ENCODE measurements around the gene LRCOL1. TPM values are rescaled to one million over a fixed set of nuclear protein-coding genes. Genes with fewer than 3 reads are reported as not detected.

Gene LRCOL1
- total RNA-seq, 1 donor from 2014 or later = not detected

DNA sequence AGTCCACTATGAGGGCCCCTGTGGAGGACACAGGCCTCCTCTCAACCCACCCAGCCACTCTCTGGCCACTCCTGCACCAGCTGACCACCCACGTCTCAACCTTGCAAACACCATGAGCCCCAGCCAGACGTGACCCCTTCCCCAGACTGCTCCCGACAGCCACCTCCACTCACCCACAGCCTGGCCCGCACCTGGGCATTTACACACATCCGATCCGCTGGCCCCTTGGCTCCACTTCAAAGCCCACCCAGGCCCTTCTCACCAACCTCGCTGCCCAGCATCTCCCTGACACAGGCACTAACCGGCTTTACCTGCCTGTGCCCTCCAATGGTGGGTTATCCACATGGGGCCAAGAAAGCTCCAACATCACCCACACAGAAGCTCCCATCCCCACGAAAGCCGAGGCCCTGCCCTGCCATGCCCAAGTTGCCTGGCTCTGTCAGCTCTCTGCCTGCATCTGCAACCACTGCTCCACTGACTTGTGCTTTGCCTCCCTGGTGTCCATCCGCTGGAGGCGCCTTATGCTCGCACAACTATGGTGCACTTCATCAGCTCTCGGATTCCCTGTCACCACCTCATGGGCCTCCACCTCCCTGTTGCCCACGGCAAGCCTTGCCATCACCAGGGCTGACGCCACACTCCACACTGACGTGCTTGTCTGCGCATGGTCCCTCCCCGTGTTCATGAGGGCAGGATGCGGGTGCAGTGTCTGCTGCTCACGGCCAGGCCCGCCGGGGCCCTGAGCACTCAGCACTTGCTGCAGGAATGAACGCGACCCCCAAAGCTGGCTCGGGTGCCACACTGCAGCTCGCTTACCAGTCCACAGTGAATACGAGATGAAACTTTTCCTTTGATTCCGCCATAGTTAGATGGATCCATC lies 24.9 kb upstream of the LRCOL1 start:
- H3K27me3 ChIP-seq = no peaks in the 10 kb centered on the region
- H3K27ac ChIP-seq = no peak overlapping the region
- no peaks in the 10 kb centered on the region for H3K4me1 ChIP-seq
- DNase-seq (ENCODE audit: extremely low spot score in 2 of 2) = no peak
- peaks cover 0 to 65% of the 10 kb centered on the region in 2 donors for H3K36me3 ChIP-seq
- H3K4me3 ChIP-seq = no peak overlapping the region
- intact Hi-C loops (cut with DNase I) = no loop called here
- TF ChIP-seq POLR2AphosphoS5 (IDR thresholded peaks at IDR 0.05; ENCODE audit: insufficient read depth in 1 of 2, low read depth in 1 of 2) = no peak
- TF ChIP-seq, protein P1, sequence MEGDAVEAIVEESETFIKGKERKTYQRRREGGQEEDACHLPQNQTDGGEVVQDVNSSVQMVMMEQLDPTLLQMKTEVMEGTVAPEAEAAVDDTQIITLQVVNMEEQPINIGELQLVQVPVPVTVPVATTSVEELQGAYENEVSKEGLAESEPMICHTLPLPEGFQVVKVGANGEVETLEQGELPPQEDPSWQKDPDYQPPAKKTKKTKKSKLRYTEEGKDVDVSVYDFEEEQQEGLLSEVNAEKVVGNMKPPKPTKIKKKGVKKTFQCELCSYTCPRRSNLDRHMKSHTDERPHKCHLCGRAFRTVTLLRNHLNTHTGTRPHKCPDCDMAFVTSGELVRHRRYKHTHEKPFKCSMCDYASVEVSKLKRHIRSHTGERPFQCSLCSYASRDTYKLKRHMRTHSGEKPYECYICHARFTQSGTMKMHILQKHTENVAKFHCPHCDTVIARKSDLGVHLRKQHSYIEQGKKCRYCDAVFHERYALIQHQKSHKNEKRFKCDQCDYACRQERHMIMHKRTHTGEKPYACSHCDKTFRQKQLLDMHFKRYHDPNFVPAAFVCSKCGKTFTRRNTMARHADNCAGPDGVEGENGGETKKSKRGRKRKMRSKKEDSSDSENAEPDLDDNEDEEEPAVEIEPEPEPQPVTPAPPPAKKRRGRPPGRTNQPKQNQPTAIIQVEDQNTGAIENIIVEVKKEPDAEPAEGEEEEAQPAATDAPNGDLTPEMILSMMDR (IDR thresholded peaks at IDR 0.05) = no peak
- TF ChIP-seq POLR2A (IDR thresholded peaks at IDR 0.05) = no peak
- no peaks in the 10 kb centered on the region for H3K9me3 ChIP-seq

DNA sequence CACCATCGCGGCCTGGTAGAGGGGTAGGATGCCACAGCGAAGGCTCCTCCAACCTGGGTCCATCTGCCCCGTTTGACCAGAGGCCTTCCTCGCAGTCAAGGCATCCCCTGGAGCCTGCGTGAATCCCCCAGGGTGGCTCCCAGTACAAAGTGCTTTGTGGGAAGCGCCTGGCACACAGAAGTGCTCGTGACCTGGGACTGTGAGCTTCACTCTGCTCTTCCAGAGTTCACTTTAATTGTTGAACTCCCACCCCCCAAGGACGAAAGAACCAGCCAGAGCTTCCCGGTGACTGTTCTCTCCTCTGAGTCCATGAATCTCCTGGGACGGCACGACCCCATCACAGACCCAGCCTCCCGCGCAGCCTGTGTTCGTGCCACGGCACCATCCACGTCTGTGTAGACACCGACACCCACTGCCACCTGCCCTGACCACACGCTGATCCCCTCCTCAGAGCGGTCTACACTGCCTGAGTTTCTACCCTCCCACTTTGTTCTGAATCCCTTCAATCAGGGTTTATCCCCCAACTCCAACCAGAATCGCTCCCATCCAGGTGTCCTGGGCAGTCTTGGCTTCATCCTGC lies 24.1 kb upstream of the LRCOL1 start:
- Histone ChIP-seq H3K27ac (no peak overlapping the region), H3K27me3 (no peaks in the 10 kb centered on the region), H3K4me1 (no peaks in the 10 kb centered on the region), H3K4me3 (no peak overlapping the region), H3K9me3 (no peaks in the 10 kb centered on the region), H3K36me3 (peaks cover 0 to 72% of the 10 kb centered on the region in 2 donors)
- TF ChIP-seq POLR2AphosphoS5 (IDR thresholded peaks at IDR 0.05; ENCODE audit: insufficient read depth in 1 of 2, low read depth in 1 of 2) (no peak), POLR2A (IDR thresholded peaks at IDR 0.05) (no peak)
- no peak for DNase-seq (ENCODE audit: extremely low spot score in 2 of 2)
- intact Hi-C loops (cut with DNase I) = no loop called here

DNA sequence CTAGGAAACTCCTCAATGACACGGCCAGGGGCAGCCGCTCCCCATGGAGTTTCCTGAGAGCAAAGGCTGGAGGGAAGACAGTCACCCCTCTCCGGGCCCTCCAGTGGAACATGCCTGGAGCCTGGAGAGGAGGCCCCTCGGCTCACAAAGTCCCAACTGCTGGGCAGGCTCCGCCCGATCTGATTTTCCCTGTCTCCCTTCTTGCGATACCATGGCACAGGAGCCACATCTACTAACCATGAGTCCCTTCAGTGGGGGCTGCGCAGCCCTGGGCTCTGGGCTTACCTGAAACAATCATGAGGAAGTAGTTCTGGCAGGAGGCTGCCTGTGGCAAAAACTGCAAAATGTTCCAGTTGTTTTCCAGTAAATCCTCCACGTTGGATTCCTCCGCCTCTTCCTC lies 23.5 kb upstream of the LRCOL1 start:
- Histone ChIP-seq H3K4me1 (no peaks in the 10 kb centered on the region), H3K9me3 (no peaks in the 10 kb centered on the region), H3K27ac (no peak overlapping the region), H3K4me3 (no peak overlapping the region), H3K36me3 (peaks cover 0 to 72% of the 10 kb centered on the region in 2 donors), H3K27me3 (no peaks in the 10 kb centered on the region)
- TF ChIP-seq, protein P1 (IDR thresholded peaks at IDR 0.05) = no peak
- TF ChIP-seq POLR2AphosphoS5 (IDR thresholded peaks at IDR 0.05; ENCODE audit: insufficient read depth in 1 of 2, low read depth in 1 of 2) (no peak), POLR2A (IDR thresholded peaks at IDR 0.05) (no peak)
- no peak for DNase-seq (ENCODE audit: extremely low spot score in 2 of 2)
- intact Hi-C loops (cut with DNase I) = no loop called here

DNA sequence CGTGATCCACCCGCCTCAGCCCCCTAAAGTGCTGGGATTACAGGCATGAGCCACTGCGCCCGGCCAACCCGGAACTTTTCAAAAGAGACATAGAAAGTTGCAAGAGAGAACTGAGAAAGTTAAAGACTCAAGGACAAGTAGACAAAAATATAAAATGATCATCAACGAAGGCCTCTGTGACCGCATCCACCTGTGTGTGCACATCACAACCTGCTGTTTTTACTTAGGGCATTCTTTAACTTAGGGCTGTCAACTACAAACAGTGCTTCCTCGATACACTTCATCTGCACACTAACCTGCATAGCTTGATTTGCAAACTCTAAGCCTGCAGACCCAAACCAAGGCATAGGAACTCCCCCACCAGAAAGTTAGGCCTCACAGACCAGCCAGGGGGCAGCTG lies 23.0 kb upstream of the LRCOL1 start:
- H3K4me1 ChIP-seq = no peaks in the 10 kb centered on the region
- no peak overlapping the region for H3K4me3 ChIP-seq
- intact Hi-C loops (cut with DNase I) = no loop called here
- no peaks in the 10 kb centered on the region for H3K27me3 ChIP-seq
- H3K27ac ChIP-seq = no peak overlapping the region
- H3K9me3 ChIP-seq = no peaks in the 10 kb centered on the region
- no peak for DNase-seq (ENCODE audit: extremely low spot score in 2 of 2)
- TF ChIP-seq POLR2AphosphoS5 (IDR thresholded peaks at IDR 0.05; ENCODE audit: insufficient read depth in 1 of 2, low read depth in 1 of 2) = no peak
- TF ChIP-seq POLR2A (IDR thresholded peaks at IDR 0.05) = no peak
- peaks cover 0 to 72% of the 10 kb centered on the region in 2 donors for H3K36me3 ChIP-seq

DNA sequence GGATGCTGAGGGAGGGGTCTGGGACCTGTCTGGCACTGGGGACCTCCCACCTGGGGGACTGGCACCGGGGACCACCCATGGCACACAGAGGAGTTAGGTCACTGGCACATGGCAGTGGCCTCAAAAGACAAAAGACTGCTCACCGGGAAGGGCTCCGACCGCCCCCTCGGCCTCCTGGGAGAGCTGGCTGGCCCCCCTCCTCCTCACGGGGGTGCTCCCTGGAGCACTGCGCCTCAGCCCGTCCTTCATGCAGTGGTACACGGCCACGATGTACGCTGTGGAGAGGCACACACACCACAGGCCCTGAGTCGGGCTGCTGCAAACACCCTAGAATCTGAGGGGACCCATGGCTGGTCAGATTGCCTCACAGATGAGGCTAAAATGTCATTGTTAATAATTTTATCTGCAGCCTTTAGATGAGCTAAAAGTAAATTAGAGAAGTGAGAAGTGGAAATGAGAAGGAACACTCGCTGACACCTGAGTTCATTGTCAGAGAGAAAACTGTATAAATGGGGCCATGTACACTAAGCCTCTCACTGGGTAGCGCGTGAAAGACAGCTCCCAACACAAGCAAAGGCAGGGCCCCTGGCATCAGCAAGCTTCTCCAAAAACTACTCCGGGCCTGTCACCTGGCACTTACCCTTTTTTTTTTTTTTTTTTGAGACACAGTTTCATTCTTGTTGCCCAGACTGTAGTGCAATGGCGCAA lies 22.3 kb upstream of the LRCOL1 start:
- TF ChIP-seq POLR2A (IDR thresholded peaks at IDR 0.05) = no peak
- TF ChIP-seq, protein P1 (IDR thresholded peaks at IDR 0.05) = no peak
- no peak for TF ChIP-seq POLR2AphosphoS5 (IDR thresholded peaks at IDR 0.05; ENCODE audit: insufficient read depth in 1 of 2, low read depth in 1 of 2)

More for the DNA sequence above, 22.3 kb upstream of the LRCOL1 start:
- Histone ChIP-seq H3K4me1 (no peaks in the 10 kb centered on the region), H3K9me3 (no peaks in the 10 kb centered on the region), H3K27ac (no peak overlapping the region), H3K4me3 (no peak overlapping the region), H3K36me3 (peaks cover 0 to 67% of the 10 kb centered on the region in 2 donors), H3K27me3 (no peaks in the 10 kb centered on the region)
- peak in 1 of 2 donors; percentile 90 for DNase-seq (ENCODE audit: extremely low spot score in 2 of 2)
- intact Hi-C loops (cut with DNase I) = no loop called here
